ENCODE results near the gene ERBB4. TPM values are rescaled to one million over a fixed set of nuclear protein-coding genes. Genes with fewer than 3 reads are reported as not detected.

Gene ERBB4
- total RNA-seq, 1 experiment from 2014 or later = 0.15 TPM

GRCh38 chr2:212276813-212277212, 261.8 kb downstream of the ERBB4 start:
- ChIA-PET POLR2A (no interaction called here), CTCF (no interaction called here)
- Histone ChIP-seq H3K27ac (ENCODE audit: low read length) (no peak overlapping the region), H3K36me3 (ENCODE audit: control insufficient read depth, insufficient read depth, low read length) (no peaks in the 10 kb centered on the region), H3K4me3 (ENCODE audit: low read depth in 2 of 2, low read length in 2 of 2) (no peak overlapping the region), H3K27me3 (ENCODE audit: control insufficient read depth, insufficient read depth, low read length) (no peaks in the 10 kb centered on the region), H3K4me1 (ENCODE audit: control insufficient read depth, insufficient read depth, low read length) (no peaks in the 10 kb centered on the region), H3K9me3 (ENCODE audit: control insufficient read depth, insufficient read depth, low read depth, low read length) (no peaks in the 10 kb centered on the region)
- intact Hi-C loops (cut with micrococcal nuclease; ENCODE audit: unreplicated experiment) = no loop called here
- no peak for DNase-seq (ENCODE audit: low read depth, low spot score)
- no peak for ATAC-seq
- no peak for TF ChIP-seq SIN3A (IDR thresholded peaks at IDR 0.05; ENCODE audit: borderline replicate concordance, insufficient read depth, low read depth, low read length)
- no peak for TF ChIP-seq CTCF (IDR thresholded peaks at IDR 0.05)
- no peak for TF ChIP-seq TCF7L2 (IDR thresholded peaks at IDR 0.05; ENCODE audit: low read depth, low read length)
- no peak for TF ChIP-seq REST (IDR thresholded peaks at IDR 0.05; ENCODE audit: insufficient read depth in 1 of 2, low read depth in 2 of 2, low read length in 1 of 2)
- TF ChIP-seq POLR2AphosphoS5 (IDR thresholded peaks at IDR 0.05; ENCODE audit: low read depth, low read length) = no peak
- in situ Hi-C loops (cut with HindIII; ENCODE audit: low pct_unique_long_range_greater_than_20kb, low sequenced_read_pairs) = no loop called here
- no TSS peak for BruUV-seq (replicated peaks)

- H3K27ac ChIP-seq (ENCODE audit: low read length) = no peak overlapping the region
- no peak for ATAC-seq
- intact Hi-C loops (cut with micrococcal nuclease; ENCODE audit: unreplicated experiment) (no loop called here), in situ Hi-C loops (cut with HindIII; ENCODE audit: low pct_unique_long_range_greater_than_20kb, low sequenced_read_pairs) (no loop called here)
- DNase-seq (ENCODE audit: low read depth, low spot score) = no peak
- ChIA-PET CTCF (no interaction called here), POLR2A (no interaction called here)
- H3K4me3 ChIP-seq (ENCODE audit: low read depth in 2 of 2, low read length in 2 of 2) = no peak overlapping the region
- no peaks in the 10 kb centered on the region for H3K36me3 ChIP-seq (ENCODE audit: control insufficient read depth, insufficient read depth, low read length)
- no peaks in the 10 kb centered on the region for H3K9me3 ChIP-seq (ENCODE audit: control insufficient read depth, insufficient read depth, low read depth, low read length)
- TF ChIP-seq TCF7L2 (IDR thresholded peaks at IDR 0.05; ENCODE audit: low read depth, low read length) (no peak), REST (IDR thresholded peaks at IDR 0.05; ENCODE audit: insufficient read depth in 1 of 2, low read depth in 2 of 2, low read length in 1 of 2) (no peak), CTCF (IDR thresholded peaks at IDR 0.05) (no peak), POLR2AphosphoS5 (IDR thresholded peaks at IDR 0.05; ENCODE audit: low read depth, low read length) (no peak), SIN3A (IDR thresholded peaks at IDR 0.05; ENCODE audit: borderline replicate concordance, insufficient read depth, low read depth, low read length) (no peak)
- H3K4me1 ChIP-seq (ENCODE audit: control insufficient read depth, insufficient read depth, low read length) = no peaks in the 10 kb centered on the region
- H3K27me3 ChIP-seq (ENCODE audit: control insufficient read depth, insufficient read depth, low read length) = no peaks in the 10 kb centered on the region
- BruUV-seq (replicated peaks) = no TSS peak
Observed at GRCh38 chr2:212274215-212274614, 264.4 kb downstream of the ERBB4 start.
